Activated gamma-delta T cell treated with Interleukin-2 at 50 U/mL for 16 hours (primary cell): ENCODE results near the gene TMUB1.

ENCODE experiments used
- DNase-seq: peaks from one replicate; pipeline ENCODE4 v3.0.0-alpha.2; 2020

TMUB1 gene

DNA sequence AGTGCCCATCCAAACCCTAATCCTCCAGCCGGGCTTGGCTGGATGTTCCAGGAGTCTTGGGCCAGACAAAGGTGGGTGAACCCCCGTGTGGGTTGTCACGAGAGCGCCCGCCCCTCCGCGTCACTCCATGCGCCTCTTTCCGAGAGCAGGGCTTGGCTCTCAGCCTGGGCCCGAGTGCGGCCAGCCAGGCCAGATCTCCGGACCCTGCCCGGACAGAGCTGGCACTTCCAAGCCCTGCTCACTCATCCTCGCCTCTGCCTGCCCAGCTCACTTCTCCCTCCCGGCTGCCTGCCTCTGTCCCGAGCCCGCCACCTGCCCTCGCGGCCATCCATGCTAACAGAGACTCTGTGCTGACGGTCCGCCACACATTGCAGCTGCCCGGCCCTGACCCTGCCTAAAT, 37.6 kb upstream of the TMUB1 start:
- no peak for DNase-seq

DNA sequence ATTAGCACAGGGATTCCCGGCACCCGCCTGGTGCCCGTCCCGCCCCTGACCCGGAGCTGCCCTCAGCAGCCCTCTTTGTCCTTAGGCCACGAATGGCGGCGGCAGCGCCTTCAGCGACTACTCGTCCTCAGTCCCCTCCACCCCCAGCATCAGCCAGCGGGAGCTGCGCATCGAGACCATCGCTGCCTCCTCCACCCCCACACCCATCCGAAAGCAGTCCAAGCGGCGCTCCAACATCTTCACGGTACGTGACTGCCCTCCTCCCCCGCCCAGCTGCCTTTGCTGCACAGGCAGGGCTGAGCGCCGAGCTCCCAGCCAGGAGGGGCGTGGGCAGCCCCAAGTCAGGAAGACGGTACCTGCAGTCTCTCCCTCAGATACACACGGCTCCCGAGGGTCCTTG, 36.6 kb upstream of the TMUB1 start:
- DNase-seq, result no peak

DNA sequence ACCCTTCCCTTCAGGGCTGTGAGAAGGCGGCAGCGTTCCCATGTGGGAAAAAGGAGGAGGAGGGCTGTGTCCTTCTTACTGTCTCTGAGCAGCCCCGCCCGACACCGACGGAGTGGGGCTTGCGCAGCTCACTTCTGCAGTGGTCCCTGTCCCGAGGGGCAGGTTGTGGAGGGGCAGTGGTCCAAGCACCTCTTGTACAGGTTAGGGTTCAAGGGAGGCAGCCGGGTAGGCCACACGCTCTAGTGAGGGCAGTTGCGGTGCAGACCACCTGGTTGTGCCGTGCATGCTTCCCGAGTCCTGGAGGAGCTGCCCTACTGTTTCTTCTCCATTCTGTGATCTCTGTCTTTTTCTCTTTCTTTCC, 35.7 kb upstream of the TMUB1 start:
- no peak for DNase-seq

DNA sequence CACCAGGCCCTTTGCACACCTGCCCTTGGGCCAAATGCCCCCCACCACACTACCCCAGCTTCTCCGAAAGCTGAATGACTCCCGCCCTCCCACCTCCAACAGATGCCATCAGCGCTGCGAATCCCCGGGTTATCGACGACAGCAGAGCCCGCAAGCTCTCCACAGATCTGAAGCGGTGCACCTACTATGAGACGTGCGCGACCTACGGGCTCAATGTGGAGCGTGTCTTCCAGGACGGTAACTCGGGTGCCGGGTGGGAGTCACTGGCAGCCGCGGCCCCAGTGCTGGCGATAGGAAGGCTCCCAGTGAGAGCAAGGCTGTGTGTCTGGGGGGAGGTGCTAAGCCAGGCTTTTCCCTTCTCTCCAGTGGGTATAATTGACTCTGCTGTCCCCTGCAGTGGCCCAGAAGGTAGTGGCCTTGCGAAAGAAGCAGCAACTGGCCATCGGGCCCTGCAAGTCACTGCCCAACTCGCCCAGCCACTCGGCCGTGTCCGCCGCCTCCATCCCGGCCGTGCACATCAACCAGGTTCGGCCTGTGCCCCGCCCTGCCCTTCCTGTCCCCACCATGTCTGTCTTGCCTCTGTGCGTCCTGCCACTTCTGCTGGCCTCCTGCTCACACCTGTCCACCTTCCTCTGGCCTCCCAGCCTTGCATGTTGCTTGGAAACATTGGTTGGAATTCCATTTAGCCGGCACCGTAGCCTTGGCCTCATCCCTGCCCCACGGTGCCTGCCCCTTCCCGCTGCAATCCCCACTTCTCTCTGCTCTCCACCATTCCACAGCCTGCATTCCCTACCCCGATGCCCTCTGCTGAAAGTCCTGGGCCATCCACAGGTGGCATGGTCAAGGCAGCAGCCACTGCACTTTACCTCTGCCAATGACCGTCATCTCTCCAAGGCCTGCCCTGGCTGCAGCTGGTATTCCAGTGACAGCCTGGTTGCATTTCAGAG, 35.1 kb upstream of the TMUB1 start:
- no peak for DNase-seq

DNA sequence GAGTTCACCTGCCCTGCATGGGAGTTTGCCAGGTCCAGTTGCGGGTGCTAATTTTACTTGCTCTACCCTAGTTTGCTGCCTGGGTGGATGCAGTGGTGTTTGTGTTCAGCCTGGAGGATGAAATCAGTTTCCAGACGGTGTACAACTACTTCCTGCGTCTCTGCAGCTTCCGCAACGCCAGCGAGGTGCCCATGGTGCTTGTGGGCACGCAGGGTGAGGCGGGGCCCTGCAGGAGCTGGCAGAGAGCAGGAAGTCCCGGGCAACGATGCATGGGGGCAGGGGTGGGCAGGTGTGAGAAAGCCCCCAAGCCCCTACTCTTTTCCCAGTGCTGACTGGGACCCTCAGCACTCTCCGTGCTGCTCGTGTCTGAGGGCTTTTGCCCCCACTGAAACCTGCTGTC, 34.3 kb upstream of the TMUB1 start:
- DNase-seq, result peak; percentile 28

DNA sequence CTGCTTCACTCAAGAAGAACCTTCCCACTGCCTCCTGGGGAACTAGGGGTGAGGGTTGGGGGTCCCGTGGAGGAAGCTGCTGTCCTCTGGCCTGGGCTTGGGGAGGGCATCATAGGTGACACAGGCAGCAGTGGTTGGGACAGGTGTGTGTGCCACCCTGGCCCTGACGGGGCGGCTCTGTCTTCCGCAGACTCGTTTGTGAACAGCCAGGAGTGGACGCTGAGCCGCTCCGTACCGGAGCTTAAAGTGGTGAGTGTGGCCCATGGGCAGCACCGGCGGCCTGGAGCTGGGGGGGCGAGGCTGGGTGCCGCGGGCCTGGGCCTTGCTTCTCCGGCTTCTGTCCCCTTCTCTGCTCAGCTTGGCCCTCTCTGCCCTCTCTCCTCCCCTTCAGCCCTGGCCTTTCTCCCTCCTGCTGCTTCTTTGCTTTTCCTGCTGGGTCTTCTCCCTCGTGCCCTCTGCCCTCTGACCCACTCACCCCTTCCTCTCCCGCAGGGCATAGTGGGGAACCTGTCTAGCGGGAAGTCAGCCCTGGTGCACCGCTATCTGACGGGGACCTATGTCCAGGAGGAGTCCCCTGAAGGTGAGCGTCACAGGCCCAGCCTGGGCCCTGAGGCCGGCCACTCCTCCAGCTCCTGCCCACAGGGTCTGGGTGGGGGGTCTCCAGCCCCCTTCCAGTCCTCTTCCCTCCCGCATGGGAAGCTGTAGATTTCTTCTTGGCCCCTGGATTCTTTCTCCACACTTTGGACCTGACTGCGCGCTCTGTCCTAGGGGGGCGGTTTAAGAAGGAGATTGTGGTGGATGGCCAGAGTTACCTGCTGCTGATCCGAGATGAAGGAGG, 33.5 kb upstream of the TMUB1 start:
- no peak for DNase-seq

DNA sequence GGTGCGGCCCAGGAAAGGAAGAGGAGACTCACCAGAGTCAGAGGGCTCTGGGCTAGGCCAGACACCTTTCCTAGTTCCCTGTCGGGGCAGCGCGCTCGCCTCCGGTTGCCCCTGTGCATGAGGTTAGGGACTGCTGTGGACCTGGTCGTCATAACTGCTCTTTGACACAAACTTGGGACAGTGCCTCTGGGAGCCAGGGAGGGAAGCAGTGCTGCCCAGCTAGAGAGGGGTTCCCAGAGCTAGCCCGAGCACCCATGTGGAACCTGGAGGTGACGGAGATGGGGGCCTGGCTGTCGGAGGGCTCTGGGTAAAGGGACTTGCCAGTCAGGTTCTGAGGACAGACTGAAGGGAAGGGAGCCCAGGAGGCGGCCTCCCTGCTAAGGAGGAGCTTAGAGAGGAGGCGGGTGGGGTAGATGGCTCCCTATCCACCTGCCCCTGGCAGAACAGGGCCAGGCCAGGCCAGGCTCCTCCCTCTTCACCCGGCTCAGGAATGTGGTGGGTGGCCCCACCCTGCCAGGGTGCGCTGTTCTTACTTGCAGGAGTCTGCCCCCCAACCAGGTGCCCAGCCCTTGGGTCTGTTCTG, 32.6 kb upstream of the TMUB1 start:
- no peak for DNase-seq

DNA sequence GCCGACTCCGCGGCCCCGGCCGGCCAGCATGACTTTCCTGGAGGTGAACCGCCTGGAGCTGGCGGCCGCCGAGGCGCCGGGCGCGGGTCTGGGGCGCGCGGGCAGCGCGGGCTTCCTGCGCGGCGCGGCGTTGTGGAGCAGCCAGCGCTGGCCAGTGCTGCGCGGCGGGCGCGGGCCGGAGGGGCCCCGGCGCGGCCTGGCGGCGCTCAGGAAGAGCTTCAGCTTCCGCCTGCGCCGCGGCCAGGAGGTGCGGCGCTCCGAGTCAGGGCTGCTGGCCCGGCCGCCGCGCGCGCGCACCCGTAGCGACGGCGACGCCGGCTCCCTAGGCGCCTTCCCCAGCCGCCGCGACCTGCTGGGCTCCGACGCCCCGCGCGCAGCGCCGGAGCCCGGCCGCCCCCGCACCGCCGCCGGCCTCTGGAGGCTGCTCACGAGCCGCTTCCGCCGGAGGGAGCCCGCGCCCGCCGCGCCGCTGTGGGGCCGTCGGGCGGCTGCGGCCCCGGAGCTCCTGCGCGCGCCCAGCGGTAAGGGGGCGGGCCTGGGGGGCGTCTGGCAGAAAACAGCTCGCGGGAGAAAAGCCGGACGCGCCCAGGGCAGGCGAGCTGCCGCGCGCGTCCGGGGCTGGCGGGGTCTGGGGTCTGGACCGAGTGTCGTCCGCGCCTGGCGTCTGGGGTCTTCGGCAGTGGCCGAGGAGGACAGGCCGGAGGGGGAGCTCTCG, 32.0 kb upstream of the TMUB1 start:
- DNase-seq, result no peak

DNA sequence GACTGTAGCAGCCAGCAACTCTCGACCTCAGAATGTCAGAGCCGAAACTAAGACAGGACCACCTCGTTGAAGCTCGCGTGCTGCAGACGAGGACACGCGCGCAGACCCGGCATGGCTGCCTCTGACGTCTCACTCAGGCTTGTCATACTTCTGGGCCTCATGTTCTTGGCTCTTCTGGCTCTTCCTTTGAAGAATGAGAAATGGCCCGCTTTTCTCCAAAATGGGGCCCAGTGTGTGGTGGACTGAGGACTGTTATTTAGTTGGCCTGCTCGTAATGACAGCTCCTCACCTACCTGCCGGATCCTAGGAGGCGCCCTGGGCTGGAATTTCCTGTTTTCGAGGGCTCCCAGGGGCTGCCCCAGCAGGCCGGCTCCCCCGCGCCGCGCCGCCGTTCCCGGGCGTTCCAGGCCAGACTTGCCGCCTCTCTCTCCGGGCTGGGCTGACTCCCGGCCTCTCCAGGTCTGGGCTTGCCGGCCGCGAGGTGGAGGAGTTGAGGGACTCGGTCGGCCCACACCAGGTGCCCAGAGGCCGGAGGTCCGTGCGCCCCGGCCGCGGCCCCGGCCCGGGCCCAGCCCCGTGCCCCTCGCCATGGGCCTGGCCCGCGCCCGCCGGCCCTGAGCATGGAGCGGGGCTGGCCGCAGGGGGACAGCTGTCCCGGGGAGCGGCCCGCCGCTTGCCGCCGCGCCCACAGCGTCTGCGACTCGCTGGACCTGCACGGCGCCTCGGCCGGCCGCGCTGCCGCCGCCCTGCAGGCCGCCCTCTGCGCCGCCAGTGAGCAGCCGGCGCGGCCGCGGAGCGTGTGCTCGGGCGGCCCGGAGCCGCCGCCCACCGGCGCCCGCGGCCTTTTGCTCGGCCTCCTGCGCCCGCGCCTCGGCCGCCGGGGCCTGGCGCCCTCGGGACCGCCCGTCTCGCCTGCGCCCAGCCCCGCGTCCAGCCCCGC, 31.1 kb upstream of the TMUB1 start:
- DNase-seq, result no peak

DNA sequence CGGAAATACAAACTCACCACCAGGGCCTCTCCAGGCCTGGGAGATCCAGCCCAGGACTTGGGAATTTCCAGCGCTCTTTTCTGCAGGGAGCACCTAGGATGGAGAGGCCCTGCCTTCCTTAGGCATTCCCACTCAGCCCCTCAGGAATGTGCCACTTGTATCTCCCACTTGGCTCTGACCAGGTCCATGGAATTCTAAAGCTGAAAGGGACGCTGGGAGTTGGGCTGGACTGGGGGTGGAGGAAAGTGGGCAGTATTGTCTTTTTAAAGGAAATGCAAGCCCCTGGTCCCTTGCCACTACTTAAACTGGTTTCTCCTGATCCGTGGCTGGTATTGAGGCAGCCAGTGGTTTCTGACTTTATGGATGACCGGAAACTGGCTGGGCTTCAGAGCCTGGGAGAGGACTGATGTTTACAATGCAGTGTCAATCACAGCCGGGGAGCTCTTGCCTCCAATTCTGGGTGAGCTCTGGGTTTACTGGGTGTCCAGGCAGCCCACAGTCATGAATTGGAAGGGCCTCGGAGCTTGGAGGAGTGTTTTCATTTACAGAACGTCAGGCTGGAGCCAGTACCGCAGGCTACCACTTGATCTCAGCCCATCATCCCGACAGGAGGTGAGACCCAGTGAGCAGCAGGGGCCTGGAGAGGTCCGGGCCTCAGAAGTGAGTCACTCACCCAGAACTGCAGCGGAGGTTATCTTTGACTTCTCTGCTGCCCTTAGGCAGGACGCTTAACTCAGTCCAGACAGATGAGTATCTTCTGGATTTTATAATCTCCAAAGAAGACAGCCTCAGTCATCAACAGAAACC, 30.3 kb upstream of the TMUB1 start:
- no peak for DNase-seq

DNA sequence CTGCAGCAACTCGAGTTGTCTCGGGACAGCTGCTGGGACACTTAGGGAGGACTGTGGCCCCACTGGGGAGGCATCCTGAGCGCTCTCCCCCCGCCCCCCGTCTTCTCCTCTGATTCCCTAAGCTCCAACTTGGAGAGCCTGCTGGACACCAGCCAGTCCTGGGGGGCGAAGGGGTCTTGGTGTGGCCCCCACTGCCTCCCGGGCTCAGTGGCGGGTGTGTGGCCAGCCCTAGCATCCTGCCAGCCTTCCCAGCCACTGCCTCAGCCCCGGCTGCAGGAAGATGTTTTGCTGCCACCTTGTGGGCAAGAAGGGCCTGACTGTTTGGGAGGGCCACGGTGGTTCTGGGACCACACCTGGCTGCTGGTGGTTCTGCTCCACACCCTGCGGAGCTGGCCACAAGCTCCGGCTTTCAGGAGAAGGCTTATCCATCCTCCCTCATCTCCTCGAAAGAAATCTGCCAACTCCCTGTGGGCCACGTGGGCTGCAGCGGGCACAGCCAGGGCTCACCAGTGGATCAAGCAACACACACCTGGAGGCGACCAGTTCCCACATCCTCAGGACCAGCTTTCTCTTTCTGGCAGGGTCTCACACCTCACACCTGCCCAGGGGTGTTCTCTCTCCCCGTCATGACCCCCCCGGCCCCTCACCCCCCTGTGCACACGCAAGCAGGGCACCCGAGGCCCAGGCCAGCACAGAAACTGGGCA, 27.8 kb upstream of the TMUB1 start:
- DNase-seq, result peak; percentile 70

DNA sequence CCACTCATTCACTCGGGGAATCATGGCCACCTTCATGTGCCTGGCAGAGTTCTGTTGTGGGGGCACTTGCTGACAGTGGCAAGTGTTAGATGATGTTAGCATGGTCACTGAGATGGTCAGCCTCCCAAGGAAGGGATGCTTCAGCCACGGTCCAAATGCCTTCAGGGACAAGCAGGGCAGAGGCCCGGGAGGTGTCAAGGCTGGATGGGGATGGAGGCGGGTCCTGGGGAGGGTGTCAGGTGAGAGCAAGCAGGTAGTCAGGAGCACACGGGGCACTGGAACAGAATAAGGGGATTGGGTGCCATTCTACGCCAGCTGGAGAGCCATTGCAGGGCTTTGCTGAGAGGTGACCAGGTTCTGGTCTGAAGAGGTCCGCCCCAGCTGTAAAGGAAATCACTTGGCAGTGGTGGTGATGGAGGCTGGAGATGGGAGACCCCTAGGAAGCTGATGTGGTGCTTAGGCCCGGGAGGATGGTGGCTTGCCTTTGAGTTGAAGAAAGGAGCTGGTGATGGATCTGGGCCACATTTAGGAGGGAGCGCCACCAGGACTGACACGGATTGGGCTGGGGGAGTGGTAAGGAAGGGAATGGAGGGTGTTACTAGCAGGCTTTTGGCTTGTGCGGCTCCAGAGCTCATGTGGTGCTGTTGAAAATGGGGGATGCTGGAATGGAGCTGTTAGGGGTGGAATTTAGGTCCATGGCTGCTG, 27.1 kb upstream of the TMUB1 start:
- DNase-seq, result no peak

DNA sequence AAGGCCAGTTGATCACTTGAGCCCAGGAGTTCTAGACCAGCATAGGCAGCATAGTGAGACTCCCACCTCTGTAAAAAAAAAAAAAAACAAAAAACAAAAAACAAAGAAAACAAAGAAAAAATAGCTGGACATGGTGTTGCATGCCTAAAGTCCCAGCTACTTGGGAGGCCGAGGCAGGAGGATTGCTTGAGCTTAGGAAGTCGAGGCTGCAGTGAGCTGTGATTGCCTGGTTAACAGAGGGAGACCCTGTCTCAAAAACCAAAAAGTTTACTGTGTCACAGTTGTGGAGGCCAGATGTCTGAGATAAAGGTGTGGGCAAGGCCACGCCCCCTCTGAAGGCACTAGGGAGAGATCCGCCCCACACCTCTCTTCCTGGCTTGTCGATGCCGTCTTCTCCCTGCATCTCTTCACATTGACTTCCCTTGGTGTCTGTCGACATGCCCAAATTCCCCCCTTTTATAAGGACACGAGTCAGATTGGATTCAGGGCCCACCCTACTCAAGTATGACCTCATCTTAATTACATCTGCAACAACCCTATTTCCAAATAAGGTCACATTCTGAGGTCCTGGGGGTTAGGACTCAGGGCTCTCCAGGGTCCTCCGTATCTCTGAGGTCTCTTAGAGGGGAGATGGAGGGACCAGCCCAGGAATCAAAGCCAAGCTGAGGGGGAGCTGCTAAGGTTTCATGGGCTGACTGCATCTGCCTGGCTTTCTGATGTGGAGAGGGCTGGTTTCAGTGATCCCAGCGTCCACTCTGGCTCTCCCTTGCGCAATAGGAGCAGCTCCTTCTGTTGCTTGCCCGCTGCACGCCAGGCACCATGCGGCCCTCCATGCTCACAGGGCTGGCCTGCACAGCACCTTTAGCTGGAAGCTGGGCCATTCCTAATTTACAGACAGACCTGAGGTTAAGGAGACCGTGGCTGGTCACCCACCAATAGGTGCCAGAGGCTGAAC, 26.1 kb upstream of the TMUB1 start:
- DNase-seq, result no peak

DNA sequence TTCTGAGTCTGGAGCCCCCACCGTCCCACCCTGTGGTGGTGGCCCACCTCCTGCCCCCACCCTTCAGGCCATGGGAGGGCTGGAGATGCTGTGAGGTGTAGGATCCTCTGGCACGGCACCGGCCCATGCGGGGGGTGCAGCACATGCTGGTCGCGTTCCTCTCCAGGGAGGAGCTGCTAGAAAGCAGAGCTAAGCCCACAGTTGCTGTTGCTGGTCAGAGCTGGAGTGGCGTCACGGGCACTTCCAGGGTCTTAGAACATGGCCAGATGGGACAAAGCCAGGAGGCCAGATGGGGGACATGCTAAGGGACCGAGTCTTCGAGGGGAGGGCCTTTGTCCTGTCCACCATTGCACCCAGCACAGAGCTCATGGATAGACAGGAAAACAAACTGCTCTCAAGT, 24.6 kb upstream of the TMUB1 start:
- DNase-seq, result no peak

DNA sequence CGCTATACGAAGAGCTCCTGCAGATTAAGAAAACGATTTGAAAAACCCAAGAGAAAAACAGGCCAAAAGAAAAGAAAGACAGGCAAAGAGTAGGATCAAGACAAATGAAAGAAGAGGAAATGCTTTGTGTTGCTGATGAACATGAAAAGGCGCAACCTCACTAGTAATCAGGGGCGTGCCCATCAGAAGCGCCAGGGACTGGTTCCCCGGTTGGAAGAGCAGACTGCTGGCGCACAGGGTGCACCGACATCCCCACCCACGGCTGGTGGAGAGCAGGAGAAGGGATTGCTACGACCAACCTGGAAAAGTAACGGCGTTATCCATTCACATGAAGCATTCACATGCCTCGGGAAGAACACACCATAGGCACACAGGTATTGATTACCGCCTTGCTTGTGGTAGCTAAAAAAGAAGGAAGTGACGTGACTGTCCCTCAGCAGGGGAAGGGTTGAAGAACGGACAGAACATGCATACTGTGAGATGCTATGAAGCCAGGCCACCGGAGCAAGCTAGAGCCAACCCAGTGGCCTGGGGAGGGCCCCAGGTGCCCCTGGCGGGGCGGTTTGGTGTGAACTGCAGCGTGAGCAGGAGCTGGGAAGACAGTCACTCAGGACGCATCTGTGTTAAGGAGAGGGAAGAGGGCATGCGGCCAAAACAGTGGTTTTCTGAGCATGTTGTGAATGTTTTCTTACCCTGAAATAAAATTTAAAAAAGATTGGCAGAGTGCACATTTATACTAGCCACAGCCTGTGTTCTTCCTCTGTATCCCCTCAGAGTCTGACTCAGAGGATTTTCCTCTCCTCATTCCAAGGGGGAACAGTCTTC, 21.3 kb upstream of the TMUB1 start:
- no peak for DNase-seq

DNA sequence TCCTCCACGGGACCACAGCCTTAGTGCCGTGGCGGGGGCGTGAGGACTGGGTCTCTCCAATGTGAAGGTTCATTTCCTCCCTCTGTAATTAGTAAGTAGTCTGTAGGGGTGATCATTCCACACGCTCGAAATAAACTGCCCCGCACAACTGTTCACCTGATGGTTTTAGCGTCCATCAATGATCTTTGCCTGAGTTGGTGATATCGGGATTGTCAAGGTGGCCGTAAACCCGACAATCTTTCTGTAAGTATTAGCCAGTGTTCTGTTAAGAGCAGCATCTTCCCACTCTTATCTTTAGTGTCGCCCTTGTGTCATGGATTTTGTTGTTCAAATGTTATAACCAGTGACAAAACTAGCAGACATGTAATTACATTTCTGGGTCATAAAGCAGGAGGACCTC, 20.7 kb upstream of the TMUB1 start:
- DNase-seq, result no peak

DNA sequence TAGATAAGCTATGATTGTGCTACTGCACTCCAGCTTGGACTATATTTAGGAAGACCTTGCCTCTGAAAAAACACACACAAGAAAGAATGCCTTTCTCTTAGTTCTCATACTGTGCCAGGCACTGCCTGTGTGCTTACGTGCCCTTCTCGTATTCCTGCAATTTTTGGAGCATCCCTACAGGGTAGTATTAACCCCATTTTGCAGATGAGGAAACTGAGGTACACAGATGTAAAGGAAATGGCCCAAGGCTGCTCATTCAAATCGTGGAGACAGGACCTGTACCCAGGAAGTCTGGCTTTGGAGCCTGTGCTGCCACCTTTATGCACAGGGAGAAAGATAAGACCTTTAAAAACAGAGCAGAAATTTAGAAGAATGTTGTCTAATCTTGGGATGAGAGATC, 19.7 kb upstream of the TMUB1 start:
- DNase-seq, result no peak
